GM23338 (cell line): Measurements from ENCODE around the gene MTCL3.

Source experiments
- ATAC-seq: fragments of 200-7000 bp; cut with Tn5 transposase; 3 replicates; pipeline ENCODE4 v1.9.1; 2020
- DNase-seq: peaks from one replicate; pipeline ENCODE4 v3.0.0-alpha.2; 2015; ENCODE audit warnings: low spot score
- H2AFZ ChIP-seq: fragments of 200-600 bp; sonication (generic); 2 replicates; pipeline ENCODE4 v1.8.0; 2016; ENCODE audit warnings: antibody characterized with exemption, mild to moderate bottlenecking, moderate library complexity
- H3F3A ChIP-seq: fragments of 200-600 bp; sonication (generic); replicated peaks from 2 replicates; pipeline ENCODE4 v1.8.0; 2017; ENCODE audit warnings: antibody characterized with exemption, mixed run types, low read depth
- H3K27ac ChIP-seq: fragments of 200-600 bp; sonication (generic); 2 replicates; pipeline ENCODE4 v1.6.1; 2016; ENCODE audit warnings: low read depth
- H3K27me3 ChIP-seq: fragments of 200-600 bp; sonication (generic); 2 replicates; pipeline ENCODE4 v1.8.0; 2016; ENCODE audit warnings: mild to moderate bottlenecking, mixed run types, moderate library complexity; ENCODE audit not compliant: insufficient read depth
- H3K36me3 ChIP-seq: fragments of 200-600 bp; sonication (generic); 2 replicates; pipeline ENCODE4 v1.8.0; 2016; ENCODE audit warnings: mild to moderate bottlenecking; ENCODE audit not compliant: insufficient read depth
- H3K4me1 ChIP-seq: fragments of 200-600 bp; sonication (generic); 2 replicates; pipeline ENCODE4 v1.8.0; 2016; ENCODE audit warnings: mild to moderate bottlenecking, moderate library complexity; ENCODE audit not compliant: insufficient read depth
- H3K4me2 ChIP-seq: fragments of 200-600 bp; sonication (generic); 2 replicates; pipeline ENCODE4 v1.7.1; 2017; ENCODE audit warnings: mixed run types
- H3K4me3 ChIP-seq: fragments of 200-600 bp; sonication (generic); 2 replicates; pipeline ENCODE4 v1.6.1; 2016; ENCODE audit warnings: mixed run types
- H3K79me2 ChIP-seq: fragments of 200-600 bp; sonication (generic); replicated peaks from 2 replicates; pipeline ENCODE4 v1.8.0; 2017; ENCODE audit warnings: mild to moderate bottlenecking; ENCODE audit not compliant: insufficient read depth
- H3K9me2 ChIP-seq: fragments of 200-600 bp; sonication (generic); 2 replicates; pipeline ENCODE4 v1.8.0; 2017; ENCODE audit not compliant: insufficient read depth
- H4K20me1 ChIP-seq: fragments of 200-600 bp; sonication (generic); replicated peaks from 2 replicates; pipeline ENCODE4 v1.8.0; 2017; ENCODE audit warnings: mild to moderate bottlenecking; ENCODE audit not compliant: insufficient read depth
- H3K27ac Mint-ChIP-seq: 2 replicates; pipeline ENCODE4 v1.8.0; 2020; ENCODE audit warnings: inconsistent platforms, mild to moderate bottlenecking, moderate library complexity, mixed read lengths
- H3K27me3 Mint-ChIP-seq: 3 replicates; pipeline ENCODE4 v1.8.0; 2022; ENCODE audit warnings: low read depth, mild to moderate bottlenecking, moderate library complexity, mixed read lengths, inconsistent platforms; ENCODE audit not compliant: insufficient read depth, poor library complexity
- H3K36me3 Mint-ChIP-seq: 3 replicates; pipeline ENCODE4 v1.8.0; 2021; ENCODE audit warnings: low read depth, mild to moderate bottlenecking, inconsistent platforms, moderate library complexity, mixed read lengths
- H3K4me1 Mint-ChIP-seq: 3 replicates; pipeline ENCODE4 v1.8.0; 2020; ENCODE audit warnings: mild to moderate bottlenecking, inconsistent platforms, mixed read lengths
- H3K4me3 Mint-ChIP-seq: 3 replicates; pipeline ENCODE4 v1.8.0; 2021; ENCODE audit warnings: moderate library complexity, mild to moderate bottlenecking, inconsistent platforms, mixed read lengths
- H3K9me3 Mint-ChIP-seq: 3 replicates; pipeline ENCODE4 v1.8.0; 2020; ENCODE audit warnings: moderate library complexity, mild to moderate bottlenecking, inconsistent platforms, mixed read lengths
- CREB1 ChIP-seq: fragments of 250-450 bp; sonication (Bioruptor Pico); IDR thresholded peaks from 2 replicates; pipeline ENCODE4 v1.5.0; 2020; ENCODE audit warnings: low read depth, mild to moderate bottlenecking, moderate library complexity
- CTCF ChIP-seq, 2 experiments: fragments of 200-600 bp in 1 of 2; sonication (generic) in 1 of 2; conservative IDR thresholded peaks; 2 replicates each; pipeline versions ENCODE4 v1.5.1 to v1.6.1; 2016 to 2017; ENCODE audit warnings: antibody characterized with exemption in 2 of 2, low read depth in 2 of 2, mild to moderate bottlenecking in 2 of 2, moderate library complexity in 1 of 2
- ETS1 ChIP-seq: IDR thresholded peaks from 2 replicates; pipeline ENCODE4 v1.6.1; 2016; ENCODE audit warnings: antibody characterized with exemption
- EZH2 ChIP-seq: fragments of 200-600 bp; sonication (generic); IDR thresholded peaks from one replicate; pipeline ENCODE4 v1.8.0; 2017; ENCODE audit warnings: antibody characterized with exemption, mild to moderate bottlenecking, low read depth; ENCODE audit not compliant: unreplicated experiment
- EZH2phosphoT487 ChIP-seq: fragments of 200-600 bp; sonication (generic); IDR thresholded peaks from one replicate; pipeline ENCODE4 v1.8.1; 2018; ENCODE audit warnings: antibody characterized with exemption; ENCODE audit not compliant: unreplicated experiment
- JUNB ChIP-seq: IDR thresholded peaks from one replicate; pipeline ENCODE4 v1.6.1; 2016; ENCODE audit warnings: antibody characterized with exemption; ENCODE audit not compliant: unreplicated experiment
- NANOG ChIP-seq: IDR thresholded peaks from 2 replicates; pipeline ENCODE4 v1.6.1; 2016; ENCODE audit warnings: antibody characterized with exemption, borderline replicate concordance
- POLR2AphosphoS5 ChIP-seq: IDR thresholded peaks from 2 replicates; pipeline ENCODE4 v1.6.1; 2016; ENCODE audit warnings: antibody characterized with exemption, low read depth
- REST ChIP-seq: IDR thresholded peaks from one replicate; pipeline ENCODE4 v1.6.1; 2018; ENCODE audit warnings: antibody characterized with exemption; ENCODE audit not compliant: unreplicated experiment
- STAT1 ChIP-seq: IDR thresholded peaks from one replicate; pipeline ENCODE4 v1.6.1; 2016; ENCODE audit warnings: antibody characterized with exemption; ENCODE audit not compliant: unreplicated experiment
- ZNF114 ChIP-seq: fragments of 250-450 bp; sonication (Bioruptor Pico); IDR thresholded peaks from 2 replicates; pipeline ENCODE4 v1.5.0; 2020; ENCODE audit warnings: mild to moderate bottlenecking, moderate library complexity
- ZNF331 ChIP-seq: fragments of 250-450 bp; sonication (Bioruptor Pico); IDR thresholded peaks from 2 replicates; pipeline ENCODE4 v1.5.0; 2020; ENCODE audit warnings: low read depth, mild to moderate bottlenecking, moderate library complexity
- TF ChIP-seq, protein P1 (sequence below): fragments of 250-450 bp; sonication (Bioruptor Pico); IDR thresholded peaks from 2 replicates; pipeline ENCODE4 v1.5.0; 2020; ENCODE audit warnings: mild to moderate bottlenecking, moderate library complexity

MTCL3 gene

DNA sequence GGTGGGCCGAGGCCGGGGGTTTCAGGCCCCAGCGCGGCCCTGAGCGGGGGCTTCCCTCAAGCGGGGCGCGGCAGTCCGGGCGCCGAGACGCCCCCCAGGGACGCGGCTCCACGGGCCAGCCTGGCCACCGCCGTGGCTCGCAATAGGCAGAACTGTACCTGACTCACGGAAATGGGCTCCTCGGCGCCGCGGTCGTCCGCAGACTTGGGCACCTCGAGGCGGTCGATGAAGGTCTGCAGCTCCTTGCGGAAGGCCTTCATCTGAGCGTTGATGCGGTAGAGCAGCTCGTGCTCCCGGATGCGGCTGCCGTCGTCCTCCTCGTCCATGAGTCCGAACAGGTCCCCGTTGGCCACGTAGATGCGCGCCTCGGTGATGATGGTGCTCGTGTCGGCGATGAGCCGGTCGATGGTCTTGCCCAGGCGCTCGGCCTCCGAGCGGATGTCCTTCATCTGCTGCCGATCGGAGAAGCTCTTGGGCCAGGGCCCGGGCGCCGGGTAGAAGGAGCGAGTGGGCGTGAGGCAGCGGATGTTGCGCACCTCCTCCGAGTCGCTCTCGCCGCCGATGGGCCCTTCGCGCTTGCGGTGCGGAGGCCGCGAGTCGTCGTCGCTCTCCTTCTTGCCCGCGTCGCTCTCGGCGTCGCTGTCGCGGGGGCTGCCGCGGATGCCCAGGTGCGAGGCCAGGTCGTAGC is 43.9 kb downstream of the MTCL3 start:
- Histone ChIP-seq H3F3A (no peaks in the 10 kb centered on the region), H2AFZ (no peak overlapping the region), H3K4me2 (no peak overlapping the region), H3K79me2 (no peaks in the 10 kb centered on the region), H4K20me1 (no peaks in the 10 kb centered on the region), H3K4me3 (no peak overlapping the region), H3K27ac (no peak overlapping the region), H3K27me3 (no peaks in the 10 kb centered on the region), H3K9me2 (no peaks in the 10 kb centered on the region), H3K4me1 (no peaks in the 10 kb centered on the region), H3K36me3 (peaks cover 6% of the 10 kb centered on the region)
- DNase-seq (no peak), ATAC-seq (no peak)
- Mint-ChIP-seq H3K9me3 (no peaks in the 10 kb centered on the region; the same call in 2 of the 3 replicates), H3K36me3 (peaks cover 49% of the 10 kb centered on the region), H3K27me3 (peaks cover 2% of the 10 kb centered on the region), H3K27ac (no peak overlapping the region), H3K4me1 (peaks cover 4% of the 10 kb centered on the region), H3K4me3 (no peak overlapping the region)
- TF ChIP-seq EZH2: no peak
- TF ChIP-seq, protein P1, sequence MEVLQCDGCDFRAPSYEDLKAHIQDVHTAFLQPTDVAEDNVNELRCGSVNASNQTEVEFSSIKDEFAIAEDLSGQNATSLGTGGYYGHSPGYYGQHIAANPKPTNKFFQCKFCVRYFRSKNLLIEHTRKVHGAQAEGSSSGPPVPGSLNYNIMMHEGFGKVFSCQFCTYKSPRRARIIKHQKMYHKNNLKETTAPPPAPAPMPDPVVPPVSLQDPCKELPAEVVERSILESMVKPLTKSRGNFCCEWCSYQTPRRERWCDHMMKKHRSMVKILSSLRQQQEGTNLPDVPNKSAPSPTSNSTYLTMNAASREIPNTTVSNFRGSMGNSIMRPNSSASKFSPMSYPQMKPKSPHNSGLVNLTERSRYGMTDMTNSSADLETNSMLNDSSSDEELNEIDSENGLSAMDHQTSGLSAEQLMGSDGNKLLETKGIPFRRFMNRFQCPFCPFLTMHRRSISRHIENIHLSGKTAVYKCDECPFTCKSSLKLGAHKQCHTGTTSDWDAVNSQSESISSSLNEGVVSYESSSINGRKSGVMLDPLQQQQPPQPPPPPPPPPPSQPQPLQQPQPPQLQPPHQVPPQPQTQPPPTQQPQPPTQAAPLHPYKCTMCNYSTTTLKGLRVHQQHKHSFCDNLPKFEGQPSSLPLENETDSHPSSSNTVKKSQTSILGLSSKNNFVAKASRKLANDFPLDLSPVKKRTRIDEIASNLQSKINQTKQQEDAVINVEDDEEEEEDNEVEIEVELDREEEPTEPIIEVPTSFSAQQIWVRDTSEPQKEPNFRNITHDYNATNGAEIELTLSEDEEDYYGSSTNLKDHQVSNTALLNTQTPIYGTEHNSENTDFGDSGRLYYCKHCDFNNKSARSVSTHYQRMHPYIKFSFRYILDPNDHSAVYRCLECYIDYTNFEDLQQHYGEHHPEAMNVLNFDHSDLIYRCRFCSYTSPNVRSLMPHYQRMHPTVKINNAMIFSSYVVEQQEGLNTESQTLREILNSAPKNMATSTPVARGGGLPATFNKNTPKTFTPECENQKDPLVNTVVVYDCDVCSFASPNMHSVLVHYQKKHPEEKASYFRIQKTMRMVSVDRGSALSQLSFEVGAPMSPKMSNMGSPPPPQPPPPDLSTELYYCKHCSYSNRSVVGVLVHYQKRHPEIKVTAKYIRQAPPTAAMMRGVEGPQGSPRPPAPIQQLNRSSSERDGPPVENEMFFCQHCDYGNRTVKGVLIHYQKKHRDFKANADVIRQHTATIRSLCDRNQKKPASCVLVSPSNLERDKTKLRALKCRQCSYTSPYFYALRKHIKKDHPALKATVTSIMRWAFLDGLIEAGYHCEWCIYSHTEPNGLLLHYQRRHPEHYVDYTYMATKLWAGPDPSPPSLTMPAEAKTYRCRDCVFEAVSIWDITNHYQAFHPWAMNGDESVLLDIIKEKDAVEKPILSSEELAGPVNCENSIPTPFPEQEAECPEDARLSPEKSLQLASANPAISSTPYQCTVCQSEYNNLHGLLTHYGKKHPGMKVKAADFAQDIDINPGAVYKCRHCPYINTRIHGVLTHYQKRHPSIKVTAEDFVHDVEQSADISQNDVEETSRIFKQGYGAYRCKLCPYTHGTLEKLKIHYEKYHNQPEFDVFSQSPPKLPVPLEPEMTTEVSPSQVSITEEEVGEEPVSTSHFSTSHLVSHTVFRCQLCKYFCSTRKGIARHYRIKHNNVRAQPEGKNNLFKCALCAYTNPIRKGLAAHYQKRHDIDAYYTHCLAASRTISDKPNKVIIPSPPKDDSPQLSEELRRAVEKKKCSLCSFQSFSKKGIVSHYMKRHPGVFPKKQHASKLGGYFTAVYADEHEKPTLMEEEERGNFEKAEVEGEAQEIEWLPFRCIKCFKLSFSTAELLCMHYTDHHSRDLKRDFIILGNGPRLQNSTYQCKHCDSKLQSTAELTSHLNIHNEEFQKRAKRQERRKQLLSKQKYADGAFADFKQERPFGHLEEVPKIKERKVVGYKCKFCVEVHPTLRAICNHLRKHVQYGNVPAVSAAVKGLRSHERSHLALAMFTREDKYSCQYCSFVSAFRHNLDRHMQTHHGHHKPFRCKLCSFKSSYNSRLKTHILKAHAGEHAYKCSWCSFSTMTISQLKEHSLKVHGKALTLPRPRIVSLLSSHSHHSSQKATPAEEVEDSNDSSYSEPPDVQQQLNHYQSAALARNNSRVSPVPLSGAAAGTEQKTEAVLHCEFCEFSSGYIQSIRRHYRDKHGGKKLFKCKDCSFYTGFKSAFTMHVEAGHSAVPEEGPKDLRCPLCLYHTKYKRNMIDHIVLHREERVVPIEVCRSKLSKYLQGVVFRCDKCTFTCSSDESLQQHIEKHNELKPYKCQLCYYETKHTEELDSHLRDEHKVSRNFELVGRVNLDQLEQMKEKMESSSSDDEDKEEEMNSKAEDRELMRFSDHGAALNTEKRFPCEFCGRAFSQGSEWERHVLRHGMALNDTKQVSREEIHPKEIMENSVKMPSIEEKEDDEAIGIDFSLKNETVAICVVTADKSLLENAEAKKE (CRISPR knock-in tag): no peak
- no peak for TF ChIP-seq POLR2AphosphoS5
- TF ChIP-seq ETS1: no peak
- no peak for TF ChIP-seq STAT1
- TF ChIP-seq CTCF (conservative IDR thresholded peaks at IDR 0.05; ENCODE audit: low read depth in 2 of 2): no peak
- TF ChIP-seq ZNF114: no peak
- no peak for TF ChIP-seq JUNB
- no peak for TF ChIP-seq REST
- TF ChIP-seq NANOG: no peak
- TF ChIP-seq CREB1 (CRISPR knock-in tag): no peak
- TF ChIP-seq ZNF331 (CRISPR knock-in tag): no peak
- no peak for TF ChIP-seq EZH2phosphoT487
